ENCODE results near the gene DLG2. TPM values are rescaled to one million over a fixed set of nuclear protein-coding genes. Genes with fewer than 3 reads are reported as not detected.

The DLG2 gene
- total RNA-seq, 4 donors from 2014 or later = 2.9 to 30.2 (median 22.6) TPM

- H3K36me3 ChIP-seq = no peaks in the 10 kb centered on the region
- H3K27me3 ChIP-seq = no peaks in the 10 kb centered on the region
- no peak overlapping the region for H3K4me3 ChIP-seq
- DNase-seq = no peak
- intact Hi-C loops (cut with DNase I; ENCODE audit: low total_unique reads) = no loop called here
- no peaks in the 10 kb centered on the region for H3K4me1 ChIP-seq
- no peaks in the 10 kb centered on the region for H3K9me3 ChIP-seq
- no peak overlapping the region for H3K27ac ChIP-seq
- TF ChIP-seq, protein P1, sequence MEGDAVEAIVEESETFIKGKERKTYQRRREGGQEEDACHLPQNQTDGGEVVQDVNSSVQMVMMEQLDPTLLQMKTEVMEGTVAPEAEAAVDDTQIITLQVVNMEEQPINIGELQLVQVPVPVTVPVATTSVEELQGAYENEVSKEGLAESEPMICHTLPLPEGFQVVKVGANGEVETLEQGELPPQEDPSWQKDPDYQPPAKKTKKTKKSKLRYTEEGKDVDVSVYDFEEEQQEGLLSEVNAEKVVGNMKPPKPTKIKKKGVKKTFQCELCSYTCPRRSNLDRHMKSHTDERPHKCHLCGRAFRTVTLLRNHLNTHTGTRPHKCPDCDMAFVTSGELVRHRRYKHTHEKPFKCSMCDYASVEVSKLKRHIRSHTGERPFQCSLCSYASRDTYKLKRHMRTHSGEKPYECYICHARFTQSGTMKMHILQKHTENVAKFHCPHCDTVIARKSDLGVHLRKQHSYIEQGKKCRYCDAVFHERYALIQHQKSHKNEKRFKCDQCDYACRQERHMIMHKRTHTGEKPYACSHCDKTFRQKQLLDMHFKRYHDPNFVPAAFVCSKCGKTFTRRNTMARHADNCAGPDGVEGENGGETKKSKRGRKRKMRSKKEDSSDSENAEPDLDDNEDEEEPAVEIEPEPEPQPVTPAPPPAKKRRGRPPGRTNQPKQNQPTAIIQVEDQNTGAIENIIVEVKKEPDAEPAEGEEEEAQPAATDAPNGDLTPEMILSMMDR (IDR thresholded peaks at IDR 0.05) = no peak
- TF ChIP-seq POLR2A (IDR thresholded peaks at IDR 0.05) = no peak
Observed at GRCh38 chr11:83549984-83550667, 2077.0 kb downstream of the DLG2 start.

- Histone ChIP-seq H3K27ac (no peak overlapping the region), H3K4me1 (no peaks in the 10 kb centered on the region), H3K27me3 (no peaks in the 10 kb centered on the region), H3K4me3 (no peak overlapping the region), H3K36me3 (no peaks in the 10 kb centered on the region), H3K9me3 (no peaks in the 10 kb centered on the region)
- TF ChIP-seq, protein P1 (IDR thresholded peaks at IDR 0.05) = no peak
- no peak for DNase-seq
- intact Hi-C loops (cut with DNase I; ENCODE audit: low total_unique reads) = no loop called here
Observed at GRCh38 chr11:83546368-83546767, 2080.8 kb downstream of the DLG2 start.

DNA sequence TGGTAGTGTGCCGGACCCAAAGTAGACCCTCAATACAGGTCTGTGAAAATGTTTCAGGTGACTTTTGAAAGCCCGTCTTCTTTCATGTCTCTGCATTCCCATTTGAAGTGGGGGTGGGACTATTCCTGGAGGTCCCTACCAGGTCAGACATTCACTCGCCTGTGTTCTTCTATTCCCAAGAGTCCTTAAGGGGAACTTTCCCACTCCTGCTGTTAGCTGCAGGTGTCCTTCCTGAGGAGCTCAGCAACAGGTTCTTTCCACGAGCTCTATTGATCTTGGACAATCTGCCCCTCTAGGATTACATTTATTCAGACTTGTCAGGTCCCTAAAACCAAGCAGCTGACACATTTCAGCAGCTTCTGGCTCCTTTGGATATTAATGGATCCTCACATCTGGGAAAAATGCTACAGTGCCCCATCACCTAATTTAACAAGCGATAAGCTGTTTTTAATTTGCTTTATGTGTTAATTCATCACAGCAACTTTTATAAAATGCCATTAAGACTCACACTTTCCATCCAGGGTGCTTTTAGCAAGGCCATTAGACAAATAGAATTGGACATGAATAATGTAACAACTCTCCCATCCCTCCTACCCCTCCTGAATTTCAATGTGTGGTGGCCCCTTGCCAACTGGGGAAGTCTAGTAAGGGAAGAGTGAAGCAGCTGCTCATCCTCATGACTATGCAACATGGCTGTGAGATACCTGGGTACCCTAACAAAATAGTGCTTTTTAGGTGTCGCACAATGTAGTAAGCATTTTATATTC is 2081.5 kb downstream of the DLG2 start:
- no peak overlapping the region for H3K27ac ChIP-seq
- TF ChIP-seq, protein P1 (IDR thresholded peaks at IDR 0.05) = no peak
- TF ChIP-seq POLR2A (IDR thresholded peaks at IDR 0.05) = no peak
- H3K27me3 ChIP-seq = no peaks in the 10 kb centered on the region
- H3K4me3 ChIP-seq = no peak overlapping the region
- no peaks in the 10 kb centered on the region for H3K9me3 ChIP-seq
- intact Hi-C loops (cut with DNase I; ENCODE audit: low total_unique reads) = no loop called here
- no peaks in the 10 kb centered on the region for H3K4me1 ChIP-seq
- no peaks in the 10 kb centered on the region for H3K36me3 ChIP-seq
- DNase-seq = no peak

DNA sequence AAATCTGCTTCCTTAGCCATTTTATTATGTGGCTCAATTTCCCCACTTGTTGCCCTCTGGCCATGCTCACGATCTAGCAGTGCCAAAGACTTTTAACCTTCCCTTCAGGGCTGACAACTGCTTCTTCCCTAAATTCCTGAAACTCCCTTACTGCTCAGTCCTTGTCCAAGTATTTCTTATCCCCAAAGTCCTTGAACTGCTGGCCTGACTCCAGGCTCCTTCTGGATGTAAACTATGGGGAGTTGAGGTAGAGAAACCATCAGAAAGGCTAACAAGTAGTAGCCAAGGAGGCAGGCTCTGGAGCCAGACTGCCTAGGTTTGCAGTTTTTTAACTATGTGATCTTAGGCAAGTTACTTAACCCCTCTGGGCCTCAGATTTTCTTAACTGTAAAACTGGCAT is 2082.3 kb downstream of the DLG2 start:
- Histone ChIP-seq H3K36me3 (no peaks in the 10 kb centered on the region), H3K27ac (no peak overlapping the region), H3K9me3 (no peaks in the 10 kb centered on the region), H3K27me3 (no peaks in the 10 kb centered on the region), H3K4me1 (no peaks in the 10 kb centered on the region), H3K4me3 (no peak overlapping the region)
- TF ChIP-seq POLR2A (IDR thresholded peaks at IDR 0.05) = no peak
- TF ChIP-seq, protein P1 (IDR thresholded peaks at IDR 0.05) = no peak
- DNase-seq = no peak
- intact Hi-C loops (cut with DNase I; ENCODE audit: low total_unique reads) = no loop called here

DNA sequence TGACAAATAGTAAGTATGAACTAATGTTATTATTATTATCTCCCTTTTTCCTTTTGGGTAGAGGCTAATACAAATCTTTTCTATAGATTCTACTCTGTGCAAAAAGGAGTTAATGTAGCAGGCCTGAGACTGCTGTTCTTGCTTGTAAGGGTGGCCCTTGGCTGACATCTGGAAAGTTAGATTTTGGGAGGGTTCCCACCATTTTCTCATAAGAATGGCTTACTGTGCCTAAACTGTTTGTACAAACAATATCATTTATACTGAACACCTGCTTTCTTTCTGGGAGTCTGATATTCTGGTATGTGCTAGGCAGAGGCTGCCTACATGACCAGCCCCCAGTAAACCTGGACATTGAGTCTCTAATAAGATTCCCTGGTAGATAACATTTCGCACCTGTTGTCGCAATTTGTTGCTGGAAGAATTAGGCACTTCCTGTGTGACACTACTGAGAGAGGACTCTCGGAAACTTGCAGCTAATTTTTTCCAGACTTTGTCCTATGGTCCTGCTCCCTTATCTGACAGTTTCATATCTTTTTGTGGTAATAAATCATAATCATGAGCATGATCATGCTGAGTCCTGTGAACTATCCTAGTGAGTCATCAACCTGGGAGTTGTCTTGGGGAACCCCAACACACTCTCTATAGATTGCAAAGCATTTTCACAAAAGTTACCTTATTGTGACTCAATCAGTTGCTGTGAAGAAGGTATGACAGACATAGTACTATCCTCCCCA is 2083.3 kb downstream of the DLG2 start:
- no peak overlapping the region for H3K27ac ChIP-seq
- no peak for DNase-seq

More for the DNA sequence above, 2083.3 kb downstream of the DLG2 start:
- H3K27me3 ChIP-seq = no peaks in the 10 kb centered on the region
- no peaks in the 10 kb centered on the region for H3K9me3 ChIP-seq
- TF ChIP-seq, protein P1 (IDR thresholded peaks at IDR 0.05) = no peak
- no peak for TF ChIP-seq POLR2A (IDR thresholded peaks at IDR 0.05)
- intact Hi-C loops (cut with DNase I; ENCODE audit: low total_unique reads) = no loop called here
- H3K36me3 ChIP-seq = no peaks in the 10 kb centered on the region
- H3K4me3 ChIP-seq = no peak overlapping the region
- H3K4me1 ChIP-seq = no peaks in the 10 kb centered on the region

Measured in uterus (tissue), 4 donors.